GM23248 (cell line): ENCODE measurements around the gene RTN4RL2.

Experiments used
- EZH2 ChIP-seq: fragments of 200-600 bp; sonication (generic); IDR thresholded peaks from 2 replicates; pipeline ENCODE4 v1.6.1; 2018; ENCODE audit warnings: antibody characterized with exemption, mild to moderate bottlenecking; ENCODE audit not compliant: insufficient read depth, poor library complexity, severe bottlenecking
- EZH2phosphoT487 ChIP-seq: fragments of 200-600 bp; sonication (generic); IDR thresholded peaks from 2 replicates; pipeline ENCODE4 v1.6.1; 2018; ENCODE audit warnings: antibody characterized with exemption, moderate library complexity, mild to moderate bottlenecking, low read depth; ENCODE audit not compliant: insufficient read depth

- TF ChIP-seq EZH2, result no peak
- TF ChIP-seq EZH2phosphoT487, result no peak
Observed at GRCh38 chr11:57473285-57473841, 13.0 kb downstream of the RTN4RL2 start.
